Spleen (tissue), 7 donors: ENCODE data around the gene NFATC1.

ENCODE experiments used
- CTCF ChIP-seq, 11 experiments: fragments of 200-600 bp in 7 of 11; fragments of 450-650 bp in 4 of 11; sonication (generic) in 4 of 11; IDR thresholded peaks in 8 of 11; conservative IDR thresholded peaks in 3 of 11; 1 replicate in 7 of 11; 2 replicates in 4 of 11; pipeline versions ENCODE4 v1.4.0 to v1.8.0; 2016 to 2021; ENCODE audit warnings: antibody characterized with exemption in 11 of 11, inconsistent platforms in 4 of 11, mild to moderate bottlenecking in 1 of 11
- POLR2AphosphoS5 ChIP-seq, 3 donors: sonication (generic); formaldehyde crosslinking; IDR thresholded peaks; one replicate each; pipeline ENCODE4 v1.5.1; 2017; ENCODE audit warnings: antibody characterized with exemption in 3 of 3
- donor health status: DM: no; HTN: no; CAD: no; lungs with moderate emphysema.
- donor health status: DM: no; HTN: no; CAD: no.
- donor health status: DM: no; HTN: no; CAD: no.

- TF ChIP-seq CTCF (IDR thresholded peaks at IDR 0.05 in 8 of 11, conservative IDR thresholded peaks at IDR 0.05 in 3 of 11) (no peak), POLR2AphosphoS5 (IDR thresholded peaks at IDR 0.05) (no peak)
These were observed 18.4 kb upstream of the NFATC1 start for GRCh38 chr18:79377187-79377891.
